Hepatocyte (in vitro differentiated cells): ENCODE data around the gene AEBP1. TPM values are rescaled to one million over a fixed set of nuclear protein-coding genes. Genes with fewer than 3 reads are reported as not detected.

Source experiments
- DNase-seq: peaks from one replicate; pipeline ENCODE4 v3.0.0-alpha.2; 2016; ENCODE audit warnings: low spot score
- H2AFZ ChIP-seq: fragments of 200-600 bp; sonication (generic); 2 replicates; pipeline ENCODE4 v1.6.0; 2016; ENCODE audit warnings: antibody characterized with exemption, mild to moderate bottlenecking
- H3K27ac ChIP-seq: fragments of 200-600 bp; sonication (generic); 2 replicates; pipeline ENCODE4 v1.5.1; 2016; ENCODE audit warnings: mild to moderate bottlenecking
- H3K27me3 ChIP-seq: fragments of 200-600 bp; sonication (generic); 2 replicates; pipeline ENCODE4 v1.6.1; 2016
- H3K36me3 ChIP-seq: fragments of 200-600 bp; sonication (generic); replicated peaks from 2 replicates; pipeline ENCODE4 v1.5.1; 2016; ENCODE audit warnings: low read depth; ENCODE audit not compliant: insufficient read depth
- H3K4me1 ChIP-seq: fragments of 200-600 bp; sonication (generic); 2 replicates; pipeline ENCODE4 v1.5.1; 2016; ENCODE audit warnings: mild to moderate bottlenecking, moderate library complexity; ENCODE audit not compliant: insufficient read depth
- H3K4me2 ChIP-seq: fragments of 200-600 bp; sonication (generic); 2 replicates; pipeline ENCODE4 v1.6.0; 2016
- H3K4me3 ChIP-seq: fragments of 200-600 bp; sonication (generic); 2 replicates; pipeline ENCODE4 v1.5.1; 2016; ENCODE audit warnings: mild to moderate bottlenecking
- H3K79me2 ChIP-seq: fragments of 200-600 bp; sonication (generic); 2 replicates; pipeline ENCODE4 v1.6.0; 2017; ENCODE audit warnings: mild to moderate bottlenecking
- H3K9me2 ChIP-seq: fragments of 200-600 bp; sonication (generic); replicated peaks from 2 replicates; pipeline ENCODE4 v1.6.0; 2017; ENCODE audit warnings: mild to moderate bottlenecking; ENCODE audit not compliant: insufficient read depth
- H3K9me3 ChIP-seq: fragments of 200-600 bp; sonication (generic); 2 replicates; pipeline ENCODE4 v1.5.1; 2016; ENCODE audit warnings: low read depth, mild to moderate bottlenecking
- H4K20me1 ChIP-seq: fragments of 200-600 bp; sonication (generic); 2 replicates; pipeline ENCODE4 v1.6.0; 2016; ENCODE audit warnings: mild to moderate bottlenecking; ENCODE audit not compliant: insufficient read depth, poor library complexity, severe bottlenecking
- CTCF ChIP-seq: fragments of 200-600 bp; sonication (generic); IDR thresholded peaks from 2 replicates; pipeline ENCODE4 v1.5.1; 2016; ENCODE audit warnings: antibody characterized with exemption, mild to moderate bottlenecking; ENCODE audit not compliant: poor library complexity
- EZH2 ChIP-seq: fragments of 200-600 bp; sonication (generic); IDR thresholded peaks from 2 replicates; pipeline ENCODE4 v1.6.1; 2016; ENCODE audit warnings: antibody characterized with exemption, mild to moderate bottlenecking, borderline replicate concordance
- EZH2phosphoT487 ChIP-seq: fragments of 200-600 bp; sonication (generic); IDR thresholded peaks from one replicate; pipeline ENCODE4 v1.6.1; 2018; ENCODE audit warnings: antibody characterized with exemption, mild to moderate bottlenecking, low read depth, moderate library complexity; ENCODE audit not compliant: unreplicated experiment, severe bottlenecking
- WGBS: methylation state at CpG from one replicate; pipeline ENCODE4 v1.1.6; 2016; ENCODE audit warnings: low lambda C conversion rate; ENCODE audit errors: missing lambda C conversion rate; 5-methylcytosine and 5-hydroxymethylcytosine counted together
- polyA plus RNA-seq: library from polyadenylated mRNA; unstranded; fragments of >200 nt; fragmentation: Nextera tagmentation; extraction: Ambion mirVana; gene quantifications from 2 replicates; pipeline ENCODE4 v1.2.1, GENCODE V29; 2016
- total RNA-seq: library from RNA; depleted of rRNA; stranded (reverse); fragments of >200 nt; gene quantifications from 2 replicates; pipeline ENCODE4 v1.2.3, GENCODE V29; 2014

Gene AEBP1
- total and polyA plus RNA-seq, 2 experiments from 2014 or later, result 26.7 to 108 TPM

- no peaks in the 10 kb centered on the region for H3K36me3 ChIP-seq
- TF ChIP-seq EZH2phosphoT487, result no peak
- no peak for TF ChIP-seq CTCF
- TF ChIP-seq EZH2, result no peak
- H4K20me1 ChIP-seq, result no peaks in the 10 kb centered on the region
- H3K79me2 ChIP-seq, result no peaks in the 10 kb centered on the region
- DNase-seq, result no peak
- no peak overlapping the region for H3K4me3 ChIP-seq
- no peak overlapping the region for H2AFZ ChIP-seq
- H3K27ac ChIP-seq, result no peak overlapping the region
- no peaks in the 10 kb centered on the region for H3K27me3 ChIP-seq
- no peaks in the 10 kb centered on the region for H3K9me3 ChIP-seq
- no peaks in the 10 kb centered on the region for H3K4me1 ChIP-seq
- no peak overlapping the region for H3K4me2 ChIP-seq
- 84% methylated on average over 7 of the region's 7 CpGs for WGBS
- no peaks in the 10 kb centered on the region for H3K9me2 ChIP-seq
Measured at GRCh38 chr7:44066494-44067063, 37.6 kb upstream of the AEBP1 start.

- WGBS, result 88% methylated on average over 11 of the region's 11 CpGs
- Histone ChIP-seq H3K27ac (no peak overlapping the region), H3K9me2 (no peaks in the 10 kb centered on the region), H3K27me3 (no peaks in the 10 kb centered on the region), H4K20me1 (no peaks in the 10 kb centered on the region), H3K9me3 (no peaks in the 10 kb centered on the region), H3K79me2 (no peaks in the 10 kb centered on the region), H3K4me3 (no peak overlapping the region), H2AFZ (no peak overlapping the region), H3K4me2 (no peak overlapping the region), H3K36me3 (no peaks in the 10 kb centered on the region), H3K4me1 (peaks cover 4% of the 10 kb centered on the region)
- TF ChIP-seq CTCF (no peak), EZH2phosphoT487 (no peak), EZH2 (no peak)
- no peak for DNase-seq
Measured at GRCh38 chr7:44067064-44067951, 36.8 kb upstream of the AEBP1 start.

GRCh38 chr7:44068054-44068453 lies 36.1 kb upstream of the AEBP1 start:
- Histone ChIP-seq H3K27me3 (no peaks in the 10 kb centered on the region), H3K4me3 (no peak overlapping the region), H3K9me3 (no peaks in the 10 kb centered on the region), H3K9me2 (no peaks in the 10 kb centered on the region), H2AFZ (no peak overlapping the region), H4K20me1 (no peaks in the 10 kb centered on the region), H3K36me3 (no peaks in the 10 kb centered on the region), H3K4me1 (peaks cover 9% of the 10 kb centered on the region), H3K4me2 (no peak overlapping the region), H3K27ac (no peak overlapping the region), H3K79me2 (no peaks in the 10 kb centered on the region)
- no peak for DNase-seq
- 84% methylated on average over 7 of the region's 7 CpGs for WGBS
- no peak for TF ChIP-seq CTCF
- no peak for TF ChIP-seq EZH2
- TF ChIP-seq EZH2phosphoT487, result no peak
